COR-L47 (cell line): ENCODE data around the gene MAFB.

Source experiments
- DNase-seq: peaks from one replicate; lab custom pipeline; 2025; lab: John Stamatoyannopoulos, UW

Gene MAFB

DNA sequence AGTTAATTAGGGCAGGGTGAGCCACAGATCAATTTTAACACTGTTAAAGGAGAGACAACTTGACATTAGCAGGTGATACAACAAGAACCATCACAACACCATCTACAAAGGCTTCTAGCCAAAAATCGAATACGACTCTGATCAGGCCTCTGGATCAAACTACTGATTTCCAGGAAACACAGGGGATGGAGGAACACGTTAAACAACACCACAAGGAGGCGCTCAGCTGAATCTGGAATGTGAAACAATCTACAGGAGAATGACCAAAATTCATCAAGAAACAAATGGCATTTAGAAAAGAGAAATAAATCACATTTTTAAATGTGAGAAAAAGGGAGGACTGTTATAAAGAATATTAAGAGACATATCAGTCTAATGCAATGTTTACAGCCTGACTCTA lies 13.5 kb upstream of the MAFB start:
- DNase-seq, result no peak

- no peak for DNase-seq
Observed at GRCh38 chr20:40698744-40699143, 9.7 kb upstream of the MAFB start.

GRCh38 chr20:40698281-40698680 lies 9.2 kb upstream of the MAFB start:
- DNase-seq, result no peak

DNA sequence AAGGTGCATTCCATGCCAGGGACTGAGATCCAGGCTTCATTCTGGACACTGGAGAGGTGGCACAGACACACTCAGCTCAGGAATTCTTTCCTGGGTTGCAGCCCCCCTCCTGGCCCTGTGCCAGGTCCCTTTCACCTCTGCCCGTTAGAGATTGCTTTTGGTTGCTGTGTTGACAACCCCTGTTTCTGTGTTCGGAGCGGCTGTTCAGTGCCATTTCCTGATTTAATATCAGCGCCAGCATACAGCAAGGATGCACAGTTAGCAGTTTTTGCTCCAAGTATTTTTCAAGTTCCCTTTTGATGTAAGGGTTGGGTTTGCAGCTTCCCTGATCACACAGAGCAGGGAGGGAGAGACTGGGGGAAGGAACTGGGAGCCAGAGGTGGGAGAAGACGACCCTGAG lies 8.5 kb upstream of the MAFB start:
- no peak for DNase-seq

DNA sequence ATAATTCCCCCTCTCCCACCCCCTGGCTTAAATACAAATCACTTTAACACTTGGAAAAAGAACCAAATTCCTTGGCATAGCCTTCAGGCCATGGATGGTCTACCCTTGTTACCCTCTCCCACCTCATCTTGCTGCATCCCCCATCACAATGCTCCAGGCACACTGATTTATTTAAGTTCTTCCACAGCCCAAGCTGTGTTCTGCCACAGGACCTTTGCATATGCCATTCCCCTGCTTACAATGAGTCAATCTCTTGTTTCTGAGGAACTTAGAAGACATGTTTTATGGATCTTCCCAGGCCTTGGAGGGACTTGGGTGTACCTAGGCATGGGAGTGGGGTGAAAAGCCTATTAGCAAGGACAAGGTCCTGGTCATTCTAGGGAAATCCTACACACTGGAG lies 6.2 kb upstream of the MAFB start:
- DNase-seq, result no peak

DNA sequence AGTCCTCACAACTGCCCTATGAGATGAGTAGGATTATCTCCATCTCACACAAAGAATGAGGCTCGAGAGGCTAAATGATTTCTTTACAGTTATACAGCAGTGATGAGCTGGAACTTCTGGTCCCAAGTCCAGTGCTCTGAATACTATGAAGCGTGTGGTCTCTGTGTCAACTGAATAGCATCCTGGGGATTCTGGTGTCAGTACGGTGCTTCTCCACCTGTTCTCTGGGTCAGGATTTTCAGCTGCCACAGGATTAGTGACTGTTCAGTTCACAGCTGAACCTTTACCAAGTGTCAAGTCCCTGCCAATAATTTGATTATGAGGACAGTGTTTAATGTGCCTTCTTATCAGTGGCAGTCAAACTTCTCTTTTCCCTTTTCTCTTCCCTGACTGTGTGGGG lies 5.2 kb upstream of the MAFB start:
- no peak for DNase-seq

GRCh38 chr20:40692240-40693011 lies 3.4 kb upstream of the MAFB start:
- no peak for DNase-seq

- no peak for DNase-seq
Observed at GRCh38 chr20:40691566-40692239, 2.7 kb upstream of the MAFB start.

- DNase-seq, result no peak
Observed at GRCh38 chr20:40690836-40691565, 2.0 kb upstream of the MAFB start.

GRCh38 chr20:40689943-40690835 lies 1.2 kb upstream of the MAFB start:
- DNase-seq, result peak; percentile 74

DNA sequence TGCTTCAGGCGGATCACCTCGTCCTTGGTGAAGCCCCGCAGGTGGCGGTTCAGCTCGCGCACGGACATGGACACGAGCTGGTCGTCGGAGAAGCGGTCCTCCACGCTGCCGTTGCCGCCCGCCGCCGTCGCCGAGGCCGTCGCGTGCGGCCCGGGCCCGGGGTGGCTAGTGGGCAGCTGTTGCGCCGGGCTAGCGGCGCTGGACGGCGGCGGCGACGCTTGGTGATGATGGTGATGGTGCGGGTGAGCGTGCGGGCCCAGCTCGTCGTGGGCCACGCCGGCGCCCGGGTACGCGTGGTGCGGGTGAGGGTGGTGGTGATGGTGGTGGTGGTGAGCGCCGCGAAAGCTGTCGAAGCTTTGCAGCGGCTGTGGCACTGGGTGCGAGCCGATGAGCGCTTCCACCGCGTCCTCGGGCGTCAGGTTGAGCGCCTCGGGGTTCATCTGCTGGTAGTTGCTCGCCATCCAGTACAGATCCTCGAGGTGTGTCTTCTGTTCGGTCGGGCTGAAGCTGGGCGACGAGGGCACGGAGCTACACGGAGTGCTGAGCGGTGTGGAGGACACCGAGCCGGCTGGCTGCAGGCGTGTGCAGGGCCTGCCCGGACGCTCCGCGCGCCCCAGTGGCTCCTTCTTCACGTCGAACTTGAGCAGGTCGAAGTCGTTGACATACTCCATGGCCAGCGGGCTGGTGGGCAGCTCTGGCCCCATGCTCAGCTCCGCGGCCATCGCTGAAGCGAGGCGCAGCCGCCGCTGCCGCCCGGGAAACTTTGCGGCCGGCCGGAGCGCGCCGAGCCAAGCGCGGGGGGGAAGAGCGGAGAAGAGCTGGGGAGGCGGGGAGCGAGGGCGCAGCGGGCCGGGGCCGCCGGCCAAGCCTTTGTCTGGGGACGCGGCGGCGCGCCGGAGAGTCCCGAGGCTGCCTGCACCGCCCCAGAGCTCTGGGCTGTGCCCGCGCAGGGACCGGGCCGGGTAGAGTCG lies 622 bp downstream of the MAFB start:
- no peak for DNase-seq

DNA sequence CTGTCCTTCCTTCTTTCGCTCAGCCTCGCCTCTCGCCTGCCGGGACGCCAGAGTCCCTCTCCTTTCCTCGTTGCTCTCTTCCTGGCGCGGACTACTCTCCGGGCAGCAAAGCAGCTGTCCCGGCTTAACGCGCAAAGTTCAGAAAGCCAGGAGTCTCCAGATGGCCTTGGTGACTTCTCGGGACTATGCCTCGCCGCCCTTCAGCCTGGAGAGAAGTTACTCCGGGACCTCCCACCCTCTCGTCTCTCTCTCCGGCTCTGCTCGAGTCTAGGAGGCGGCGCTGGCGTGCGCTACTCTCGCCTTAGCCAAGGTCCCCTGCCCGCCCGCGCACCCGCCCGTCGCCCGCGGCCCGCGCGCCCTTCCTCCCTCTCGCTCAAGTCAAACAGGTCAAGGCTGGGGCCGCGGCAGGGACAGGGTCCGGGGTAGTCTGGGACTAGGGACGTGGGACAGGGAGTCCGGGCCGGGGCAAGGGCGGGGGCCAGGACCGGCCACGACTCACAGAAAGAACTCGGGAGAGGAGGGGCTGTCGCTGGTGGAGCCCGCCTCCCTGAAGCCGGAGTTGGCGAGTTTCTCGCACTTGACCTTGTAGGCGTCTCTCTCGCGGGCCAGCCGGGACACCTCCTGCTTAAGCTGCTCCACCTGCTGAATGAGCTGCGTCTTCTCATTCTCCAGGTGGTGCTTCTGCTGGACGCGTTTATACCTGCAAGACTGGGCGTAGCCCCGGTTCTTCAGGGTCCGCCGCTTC lies 1.5 kb downstream of the MAFB start:
- no peak for DNase-seq

DNA sequence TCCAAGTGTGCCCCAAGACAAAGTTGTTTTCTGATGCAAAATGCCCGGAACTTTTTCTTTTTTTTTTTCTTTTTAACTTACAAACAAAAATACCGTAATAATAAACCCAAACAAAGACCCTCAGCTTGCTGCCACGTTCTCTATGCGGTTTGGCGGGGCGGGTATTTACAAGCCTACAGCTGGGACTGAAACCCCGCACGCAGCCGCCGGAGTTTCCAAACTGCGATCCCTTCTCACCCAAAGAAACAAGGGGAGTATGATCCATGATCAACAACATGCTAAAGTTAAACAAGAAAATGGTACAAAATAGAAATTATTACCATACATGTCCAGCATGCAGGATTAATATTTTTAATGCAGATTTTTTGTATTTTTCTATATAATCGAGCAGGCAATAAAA lies 2.1 kb downstream of the MAFB start:
- no peak for DNase-seq

GRCh38 chr20:40686434-40686882 lies 2.6 kb downstream of the MAFB start:
- DNase-seq, result no peak

DNA sequence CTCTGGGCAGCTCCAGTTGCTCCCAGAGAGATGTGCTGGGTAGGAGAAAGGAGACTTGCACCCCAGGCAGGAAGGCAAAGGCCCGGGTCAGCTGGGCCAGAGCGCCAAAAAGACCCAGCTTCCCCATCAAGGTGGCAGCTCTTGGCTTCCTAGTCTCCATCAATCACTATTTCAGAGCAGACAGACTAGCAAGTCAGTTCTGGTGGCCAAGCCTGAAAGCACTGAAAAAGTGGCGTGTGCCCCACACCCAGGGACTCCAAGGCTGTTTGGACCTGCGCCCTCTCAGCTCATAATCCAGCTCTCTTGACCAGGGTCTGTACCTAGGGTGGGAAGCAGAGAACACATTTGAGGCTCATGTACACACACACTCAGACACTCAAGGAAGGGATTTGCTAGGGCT lies 3.7 kb downstream of the MAFB start:
- no peak for DNase-seq

GRCh38 chr20:40683894-40684268 lies 5.2 kb downstream of the MAFB start:
- DNase-seq, result no peak

DNA sequence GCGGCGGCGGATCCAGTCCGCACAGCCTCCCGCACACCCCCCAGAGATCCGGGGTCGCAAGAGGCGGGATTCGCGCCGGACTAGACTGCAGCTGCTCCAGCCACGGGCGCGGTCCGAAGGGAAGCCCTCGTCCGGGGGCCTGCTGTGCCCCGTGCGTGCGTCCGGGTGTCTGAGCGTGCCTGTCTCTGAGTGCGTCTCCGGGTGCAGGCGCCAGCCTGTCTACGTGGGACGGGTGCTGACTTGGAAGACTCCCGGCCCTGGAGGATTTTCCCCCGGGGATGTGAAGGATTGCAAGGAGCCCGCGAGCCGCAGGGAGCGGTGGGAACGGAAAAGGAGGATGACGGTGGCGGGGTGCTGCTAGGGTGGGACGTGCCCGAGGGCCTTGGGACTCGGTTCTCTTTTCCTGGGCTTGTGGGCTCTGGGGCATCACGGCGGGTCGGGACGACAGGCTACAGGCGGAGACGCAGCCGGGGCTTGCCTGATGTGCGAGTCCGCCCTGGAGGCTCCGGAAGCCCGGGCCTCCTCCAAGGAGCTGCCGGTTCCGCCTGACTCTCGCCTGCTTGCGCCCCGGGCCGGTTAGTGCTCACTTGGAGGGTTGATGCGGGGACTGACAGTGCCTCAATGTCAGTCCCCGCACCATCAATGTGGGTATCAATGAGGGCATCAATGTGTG lies 5.7 kb downstream of the MAFB start:
- no peak for DNase-seq

DNA sequence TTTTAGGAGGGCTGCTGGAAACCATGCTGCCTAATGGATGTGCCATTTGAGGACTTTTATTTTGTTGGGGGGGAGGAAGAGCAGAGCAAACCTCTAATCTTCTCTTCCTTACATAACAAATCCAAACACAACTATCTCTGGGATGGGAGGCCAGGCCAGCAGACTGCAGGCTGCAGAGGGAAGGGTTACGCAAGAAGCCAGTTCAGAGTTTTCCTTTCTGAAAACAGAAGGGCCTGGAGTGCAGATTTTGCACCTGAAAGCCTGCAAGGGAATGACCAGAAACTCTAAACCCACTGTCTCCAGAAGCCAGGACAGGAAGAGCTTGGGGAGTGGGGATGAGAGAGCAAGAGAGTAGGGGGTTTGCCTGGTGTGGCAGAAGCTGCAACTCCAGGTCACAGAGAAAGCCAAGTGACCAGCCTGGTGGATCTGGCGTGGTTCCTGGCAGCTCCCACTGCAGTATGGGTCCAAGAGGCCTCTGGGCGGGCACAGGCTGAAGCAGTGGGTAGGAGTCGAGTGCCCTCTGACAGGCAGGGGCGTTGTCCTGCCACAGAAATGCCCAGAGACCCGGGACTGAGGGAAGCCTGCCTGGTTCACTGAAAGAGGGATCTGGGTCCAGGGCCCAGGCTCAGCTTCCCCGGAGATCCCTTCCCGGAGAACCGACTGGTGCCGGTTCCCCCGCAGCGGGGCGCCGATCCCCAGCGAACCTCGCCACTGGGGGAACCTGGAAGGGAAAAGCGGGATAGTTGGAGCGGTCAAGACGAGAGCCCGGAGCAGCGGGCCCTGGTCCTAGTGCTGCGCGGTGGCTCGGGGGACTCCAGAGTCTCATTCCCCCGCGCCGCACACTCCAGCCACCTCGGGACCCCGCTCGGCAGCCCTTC lies 6.7 kb downstream of the MAFB start:
- DNase-seq, result no peak

DNA sequence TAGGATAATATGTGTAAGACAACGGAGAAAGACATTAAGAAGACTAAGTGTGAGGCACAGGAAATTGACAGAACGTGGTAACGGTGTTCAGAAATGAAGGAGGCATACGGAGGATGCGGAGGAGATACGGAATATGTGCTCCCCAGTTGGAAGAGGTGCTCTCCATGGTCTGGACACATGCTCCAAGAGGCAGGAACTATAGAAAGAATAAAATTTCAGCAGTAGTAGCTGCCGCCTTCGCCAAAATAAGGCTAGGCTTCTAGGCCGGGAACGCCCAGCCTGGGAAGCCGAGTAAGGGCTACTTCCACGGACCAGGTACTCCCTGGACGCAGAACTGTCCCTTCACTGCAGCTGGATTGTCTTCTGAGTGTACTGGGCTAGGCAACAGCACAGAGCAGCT lies 7.4 kb downstream of the MAFB start:
- DNase-seq, result no peak
